ENCODE measurements around the gene HSD11B2.
"Not testable (repeated sequence)": the region's sequence is repeated elsewhere in the genome, so short reads cannot be mapped to it uniquely, and the experiment has no call there.

HSD11B2 gene

DNA sequence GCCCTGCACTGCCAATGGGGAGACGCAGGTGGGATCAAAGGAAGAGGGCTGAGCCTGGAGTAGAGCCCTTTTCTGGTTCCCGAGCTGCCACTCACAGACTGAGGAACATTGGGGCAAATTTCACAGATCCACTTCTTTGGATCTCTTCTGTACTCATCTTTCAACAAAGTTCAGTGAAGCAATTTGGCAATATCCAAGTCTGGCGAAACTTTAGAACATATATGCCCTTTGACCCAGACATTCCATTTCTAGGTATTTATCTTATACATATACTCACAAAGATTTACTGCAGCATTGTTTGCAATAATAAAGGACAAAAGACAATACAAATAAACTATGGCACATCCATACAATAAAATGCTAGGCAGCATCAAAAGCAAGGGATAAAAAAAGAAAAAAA is 19.6 kb upstream of the HSD11B2 start:
- Mint-ChIP-seq H3K4me1 (peaks cover 43% of the 10 kb centered on the region), H3K27me3 (ENCODE audit: low read depth) (no peaks in the 10 kb centered on the region), H3K9me3 (no peaks in the 10 kb centered on the region), H3K27ac (no peak overlapping the region), H3K4me3 (peak overlapping the region in 2 of 3 experiments; percentile 16 to 23), H3K36me3 (ENCODE audit: low read depth) (peaks cover 3% of the 10 kb centered on the region)
- TF ChIP-seq, protein P1, sequence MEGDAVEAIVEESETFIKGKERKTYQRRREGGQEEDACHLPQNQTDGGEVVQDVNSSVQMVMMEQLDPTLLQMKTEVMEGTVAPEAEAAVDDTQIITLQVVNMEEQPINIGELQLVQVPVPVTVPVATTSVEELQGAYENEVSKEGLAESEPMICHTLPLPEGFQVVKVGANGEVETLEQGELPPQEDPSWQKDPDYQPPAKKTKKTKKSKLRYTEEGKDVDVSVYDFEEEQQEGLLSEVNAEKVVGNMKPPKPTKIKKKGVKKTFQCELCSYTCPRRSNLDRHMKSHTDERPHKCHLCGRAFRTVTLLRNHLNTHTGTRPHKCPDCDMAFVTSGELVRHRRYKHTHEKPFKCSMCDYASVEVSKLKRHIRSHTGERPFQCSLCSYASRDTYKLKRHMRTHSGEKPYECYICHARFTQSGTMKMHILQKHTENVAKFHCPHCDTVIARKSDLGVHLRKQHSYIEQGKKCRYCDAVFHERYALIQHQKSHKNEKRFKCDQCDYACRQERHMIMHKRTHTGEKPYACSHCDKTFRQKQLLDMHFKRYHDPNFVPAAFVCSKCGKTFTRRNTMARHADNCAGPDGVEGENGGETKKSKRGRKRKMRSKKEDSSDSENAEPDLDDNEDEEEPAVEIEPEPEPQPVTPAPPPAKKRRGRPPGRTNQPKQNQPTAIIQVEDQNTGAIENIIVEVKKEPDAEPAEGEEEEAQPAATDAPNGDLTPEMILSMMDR (IDR thresholded peaks at IDR 0.05; ENCODE audit: unreplicated experiment in 3 of 3): no peak

DNA sequence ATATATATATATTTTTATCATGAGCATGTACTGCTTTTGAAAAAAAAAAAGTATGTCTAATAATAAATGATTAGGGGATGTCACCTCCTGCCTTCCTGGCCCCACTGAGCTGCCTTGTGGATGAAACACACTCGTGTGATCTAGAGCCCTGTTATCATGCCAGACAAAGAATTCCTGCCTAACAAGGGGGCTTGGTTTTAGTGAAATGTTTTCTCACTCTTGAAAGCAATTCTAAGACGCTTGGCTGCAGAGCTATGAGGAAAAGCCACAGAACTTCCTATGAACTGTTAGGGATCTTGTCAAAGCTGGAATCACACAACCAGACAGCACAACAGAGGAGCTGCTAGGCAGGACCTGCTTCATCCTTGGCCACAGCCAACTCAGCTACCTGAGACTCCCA is 18.6 kb upstream of the HSD11B2 start:
- Mint-ChIP-seq H3K4me1 (peaks cover 42% of the 10 kb centered on the region), H3K27ac (peak overlapping the region in 2 of 3 experiments; percentile 40 to 88), H3K9me3 (no peaks in the 10 kb centered on the region), H3K27me3 (ENCODE audit: low read depth) (no peaks in the 10 kb centered on the region), H3K4me3 (no peak overlapping the region), H3K36me3 (ENCODE audit: low read depth) (peaks cover 3% of the 10 kb centered on the region)
- TF ChIP-seq, protein P1 (IDR thresholded peaks at IDR 0.05; ENCODE audit: unreplicated experiment in 3 of 3): no peak

DNA sequence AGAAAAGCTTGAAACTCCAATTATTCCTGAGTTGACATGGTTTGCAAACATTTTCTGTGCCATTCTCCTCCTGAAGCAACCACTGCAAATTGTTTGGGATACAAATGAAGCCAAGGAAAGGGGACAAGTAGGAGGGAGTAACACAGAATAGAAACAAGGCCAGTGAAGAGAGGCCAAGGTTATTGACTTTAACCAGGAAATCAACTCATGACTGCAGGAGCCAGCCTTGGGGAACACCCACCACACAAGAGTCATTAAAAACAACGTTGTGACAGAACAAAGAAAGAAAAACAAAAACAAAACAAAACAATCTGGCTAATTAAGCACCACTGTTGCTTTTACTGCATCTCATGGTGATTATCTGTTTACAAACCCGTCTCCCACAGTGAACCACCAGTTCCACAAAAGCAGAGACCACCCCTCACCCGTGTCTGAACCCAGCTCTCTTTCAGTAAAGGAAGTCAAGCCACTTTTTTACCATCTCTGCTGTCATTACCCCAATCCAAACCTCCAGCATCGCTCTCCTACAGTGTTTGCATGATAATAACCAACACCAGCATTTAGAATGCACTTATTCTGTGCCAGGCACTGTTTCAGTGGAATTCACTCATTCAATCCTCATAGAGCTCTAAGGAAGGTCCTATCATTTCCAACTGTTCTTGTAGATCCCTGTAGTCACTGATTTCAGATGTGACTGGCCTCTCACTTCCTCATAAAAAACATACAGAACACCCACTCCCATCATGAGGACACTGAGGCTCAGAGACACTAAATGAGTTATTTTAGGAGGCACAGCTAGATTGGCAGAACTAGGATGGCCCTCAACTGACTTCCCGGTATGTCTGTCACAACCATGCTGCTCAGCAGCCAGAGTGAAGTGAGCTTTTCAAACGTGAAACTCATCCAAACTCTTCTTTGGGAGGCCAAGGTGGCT is 16.7 kb upstream of the HSD11B2 start:
- peak overlapping the region; percentile 62 to 69 (median 66) for H3K4me3 Mint-ChIP-seq
- H3K27ac Mint-ChIP-seq: peak overlapping the region; percentile 10 to 27 (median 21)
- H3K9me3 Mint-ChIP-seq: no peaks in the 10 kb centered on the region
- peaks cover 3% of the 10 kb centered on the region for H3K36me3 Mint-ChIP-seq (ENCODE audit: low read depth)
- H3K27me3 Mint-ChIP-seq (ENCODE audit: low read depth): peaks cover 2% of the 10 kb centered on the region
- TF ChIP-seq, protein P1 (IDR thresholded peaks at IDR 0.05; ENCODE audit: unreplicated experiment in 3 of 3): no peak
- peaks cover 31% of the 10 kb centered on the region for H3K4me1 Mint-ChIP-seq

DNA sequence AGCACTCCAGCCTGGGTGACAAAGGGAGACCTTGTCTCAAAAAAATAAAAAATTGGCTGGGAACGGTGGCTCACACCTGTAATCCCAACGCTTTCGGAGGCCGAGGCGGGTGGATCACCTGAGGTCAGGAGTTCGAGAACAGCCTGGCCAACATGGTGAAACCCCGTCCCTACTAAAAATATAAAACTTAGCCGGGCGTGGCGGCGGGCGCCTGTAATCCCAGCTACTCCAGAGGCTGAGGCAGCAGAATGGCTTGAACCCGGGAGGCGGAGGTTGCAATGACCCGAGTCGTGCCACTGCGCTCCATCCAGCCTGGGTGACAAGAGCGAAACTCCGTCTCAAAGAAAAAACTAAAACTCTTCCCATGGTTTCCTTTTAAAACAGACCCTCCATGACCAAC is 15.5 kb upstream of the HSD11B2 start:
- not testable (repeated sequence) for H3K9me3 Mint-ChIP-seq; H3K27me3 Mint-ChIP-seq (ENCODE audit: low read depth); H3K36me3 Mint-ChIP-seq (ENCODE audit: low read depth)
- H3K4me3 Mint-ChIP-seq: peak overlapping the region; percentile 80 to 90 (median 82)
- H3K27ac Mint-ChIP-seq: peak overlapping the region; percentile 57 to 87 (median 83)
- H3K4me1 Mint-ChIP-seq: peaks cover 31% of the 10 kb centered on the region

DNA sequence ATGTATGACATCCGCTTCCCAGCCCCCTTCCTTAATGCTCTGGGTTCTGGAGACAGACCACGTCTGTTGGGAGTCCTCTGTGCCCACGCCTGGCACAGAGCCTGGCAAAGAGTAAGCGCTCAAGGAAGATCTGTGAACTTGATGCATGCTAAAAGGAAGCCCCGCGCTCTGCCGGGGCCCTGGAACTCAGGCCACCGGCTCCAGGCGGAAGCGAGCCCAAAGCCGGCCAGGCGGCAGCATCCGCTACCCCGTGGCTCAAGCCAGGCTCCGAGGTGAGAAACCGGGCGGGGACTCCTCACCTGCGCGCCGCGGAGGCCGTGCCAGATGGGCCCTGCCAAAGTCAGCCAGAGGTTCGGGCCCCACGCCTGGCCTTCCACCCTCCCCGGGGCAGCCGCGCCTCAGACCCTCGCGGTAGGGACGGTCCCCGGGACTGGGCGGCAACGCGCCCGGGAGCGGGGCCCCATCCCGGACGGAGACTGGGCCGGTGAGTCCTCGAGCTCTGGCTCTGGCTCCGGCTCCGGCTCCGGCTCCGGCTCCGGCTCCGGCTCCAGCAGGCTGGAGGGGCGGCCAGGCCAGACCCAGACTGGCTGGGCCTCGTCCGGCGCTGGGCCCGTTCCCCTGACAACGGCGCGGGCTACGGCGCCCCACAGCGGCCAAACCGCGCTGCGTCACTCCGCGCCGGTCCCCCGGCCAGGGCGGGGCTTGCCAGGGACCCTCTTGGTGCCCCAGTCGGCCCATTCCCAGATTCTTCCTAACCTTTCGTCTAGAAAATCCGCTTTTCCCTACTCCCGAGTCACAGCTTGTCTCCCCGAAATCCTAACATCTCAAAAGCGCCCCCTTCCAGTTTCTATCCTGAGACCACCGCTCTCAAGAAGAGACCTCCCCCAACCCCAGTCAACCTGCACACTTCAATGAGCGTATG is 14.8 kb upstream of the HSD11B2 start, which contains the start of gene ZDHHC1:
Gene ZDHHC1 (minus strand): TSS at position 606 of the 922 bp plus-strand sequence. CDS start 8,702 bp downstream, outside the sequence.
- H3K4me3 Mint-ChIP-seq: peak within 1 kb of the TSS; percentile 82 to 91 (median 90)
- peak within 1 kb of the TSS; percentile 79 to 87 (median 87) for H3K27ac Mint-ChIP-seq
- no peaks in the 10 kb centered on the region for H3K36me3 Mint-ChIP-seq (ENCODE audit: low read depth)
- H3K27me3 Mint-ChIP-seq (ENCODE audit: low read depth): peaks cover 4% of the 10 kb centered on the region
- peaks cover 31% of the 10 kb centered on the region for H3K4me1 Mint-ChIP-seq
- TF ChIP-seq, protein P1 (IDR thresholded peaks at IDR 0.05; ENCODE audit: unreplicated experiment in 3 of 3): peak; percentile 44 to 62 (median 44)
- H3K9me3 Mint-ChIP-seq: no peaks in the 10 kb centered on the region

Data from nephron (organoid).